ENCODE measurements around the gene TEF. TPM values are rescaled to one million over a fixed set of nuclear protein-coding genes. Genes with fewer than 3 reads are reported as not detected.

Gene TEF
- total RNA-seq, 4 donors from 2014 or later, result 11.6 to 25.5 (median 18.1) TPM

DNA sequence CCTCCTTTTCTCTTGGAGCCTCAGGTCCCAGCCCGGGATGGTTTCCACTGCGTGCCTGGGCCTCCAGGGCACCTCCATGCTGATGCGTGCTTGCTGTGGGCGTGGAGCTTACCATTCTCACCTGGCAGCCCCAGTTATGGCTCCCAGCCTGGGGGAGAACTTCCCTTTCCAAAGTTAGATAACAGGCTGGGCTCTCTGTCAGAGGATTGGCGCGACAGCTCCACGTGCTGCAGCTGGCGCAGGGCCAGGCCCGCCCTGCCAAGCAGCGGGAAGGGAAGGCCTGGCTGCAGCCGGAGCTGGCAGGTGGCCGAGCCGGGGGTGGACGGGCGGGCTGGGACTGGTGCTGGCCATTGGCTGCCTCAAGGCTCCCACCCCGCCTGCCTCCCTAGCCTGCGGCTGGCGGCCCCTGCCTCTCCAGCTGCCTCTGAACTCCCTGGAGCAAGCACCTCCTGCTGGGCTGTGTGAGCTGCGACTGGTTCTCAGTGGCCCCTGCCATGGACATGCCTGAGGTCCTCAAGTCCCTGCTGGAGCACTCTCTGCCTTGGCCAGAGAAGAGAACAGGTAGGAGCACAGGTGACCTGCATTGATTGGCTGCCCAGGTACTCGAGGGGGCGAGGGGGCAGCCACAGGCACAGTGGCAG lies 14.6 kb upstream of the TEF start:
- no peak for TF ChIP-seq CTCF (IDR thresholded peaks at IDR 0.05)
- peak; percentile 88 for DNase-seq (ENCODE audit: low spot score)
- peak; percentile 90 for ATAC-seq (ENCODE audit: low FRiP score)

GRCh38 chr22:41367680-41368542 lies 13.8 kb upstream of the TEF start:
- DNase-seq (ENCODE audit: low spot score) (no peak), ATAC-seq (ENCODE audit: low FRiP score) (peak; percentile 39)
- TF ChIP-seq CTCF (IDR thresholded peaks at IDR 0.05), result no peak

GRCh38 chr22:41368543-41369423 lies 13.0 kb upstream of the TEF start:
- DNase-seq (ENCODE audit: low spot score) (no peak), ATAC-seq (ENCODE audit: low FRiP score) (no peak)
- no peak for TF ChIP-seq CTCF (IDR thresholded peaks at IDR 0.05)

GRCh38 chr22:41369424-41369745 lies 12.4 kb upstream of the TEF start:
- TF ChIP-seq CTCF (IDR thresholded peaks at IDR 0.05), result no peak
- DNase-seq (ENCODE audit: low spot score) (no peak), ATAC-seq (ENCODE audit: low FRiP score) (no peak)

GRCh38 chr22:41369837-41370236 lies 11.9 kb upstream of the TEF start:
- ATAC-seq (ENCODE audit: low FRiP score) (no peak), DNase-seq (ENCODE audit: low spot score) (no peak)
- no peak for TF ChIP-seq CTCF (IDR thresholded peaks at IDR 0.05)

DNA sequence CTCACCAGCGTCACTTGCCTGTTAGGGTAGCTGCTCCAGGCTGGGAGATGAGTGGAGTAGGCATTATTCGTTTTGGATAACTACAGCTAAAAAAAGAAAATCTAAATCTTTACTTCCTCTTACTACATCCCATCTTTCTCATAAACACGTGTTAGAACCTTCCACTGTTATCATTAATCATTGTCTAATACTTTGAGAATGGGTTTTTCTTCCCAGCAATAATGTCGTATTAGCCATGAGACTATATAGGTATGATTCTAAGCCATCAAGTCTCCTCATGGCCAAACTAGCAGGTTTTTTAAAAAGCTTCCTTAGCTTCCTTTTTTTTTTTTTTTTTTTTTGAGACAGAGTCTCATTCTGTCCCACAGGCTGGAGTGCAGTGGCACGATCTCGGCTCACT lies 3.9 kb upstream of the TEF start:
- DNase-seq (ENCODE audit: low spot score) (no peak), ATAC-seq (ENCODE audit: low FRiP score) (no peak)
- no peak for TF ChIP-seq CTCF (IDR thresholded peaks at IDR 0.05)

All from omental fat pad (tissue), 4 donors.